ENCODE data around the gene ZNF396. TPM values are rescaled to one million over a fixed set of nuclear protein-coding genes. Genes with fewer than 3 reads are reported as not detected.

Gene ZNF396
- total RNA-seq, 1 donor from 2014 or later: 0.98 TPM

GRCh38 chr18:35348001-35348400, 29.1 kb downstream of the ZNF396 start:
- no peak for TF ChIP-seq CTCF (IDR thresholded peaks at IDR 0.05)
- no peak for TF ChIP-seq POLR2AphosphoS5 (IDR thresholded peaks at IDR 0.05; ENCODE audit: insufficient read depth in 1 of 2, low read depth in 1 of 2)
- TF ChIP-seq POLR2A (IDR thresholded peaks at IDR 0.05): no peak
- intact Hi-C loops (cut with DNase I): loop anchor here (5.0 kb wide), 1 partner anchor 61 kb away; no protein-coding TSS in a partner anchor
- no peak for DNase-seq (ENCODE audit: extremely low spot score in 2 of 2)
- Histone ChIP-seq H3K4me1 (peaks cover 19% of the 10 kb centered on the region), H3K36me3 (no peaks in the 10 kb centered on the region), H3K4me3 (no peak overlapping the region), H3K27ac (no peak overlapping the region), H3K9me3 (peaks cover 7% of the 10 kb centered on the region), H3K27me3 (no peaks in the 10 kb centered on the region)

- no peak for DNase-seq (ENCODE audit: extremely low spot score in 2 of 2)
- Histone ChIP-seq H3K9me3 (no peaks in the 10 kb centered on the region), H3K4me3 (peak overlapping the region in 1 of 2 donors; percentile 97), H3K4me1 (peaks cover 36% of the 10 kb centered on the region), H3K27me3 (no peaks in the 10 kb centered on the region), H3K27ac (peak overlapping the region; percentile 100), H3K36me3 (no peaks in the 10 kb centered on the region)
- intact Hi-C loops (cut with DNase I): loop anchor here (5.0 kb wide), 1 partner anchor 59 kb away; no protein-coding TSS in a partner anchor
- TF ChIP-seq POLR2A (IDR thresholded peaks at IDR 0.05) (no peak), CTCF (IDR thresholded peaks at IDR 0.05) (no peak), POLR2AphosphoS5 (IDR thresholded peaks at IDR 0.05; ENCODE audit: insufficient read depth in 1 of 2, low read depth in 1 of 2) (no peak)
Measured at GRCh38 chr18:35345950-35346349, 31.2 kb downstream of the ZNF396 start.

- Histone ChIP-seq H3K9me3 (no peaks in the 10 kb centered on the region), H3K27ac (peak overlapping the region; percentile 100), H3K4me1 (peaks cover 39% of the 10 kb centered on the region), H3K4me3 (peak overlapping the region; percentile 97 to 100), H3K36me3 (no peaks in the 10 kb centered on the region), H3K27me3 (no peaks in the 10 kb centered on the region)
- no peak for DNase-seq (ENCODE audit: extremely low spot score in 2 of 2)
- intact Hi-C loops (cut with DNase I): loop anchor here (5.0 kb wide), 1 partner anchor 58 kb away; no protein-coding TSS in a partner anchor
- no peak for TF ChIP-seq POLR2AphosphoS5 (IDR thresholded peaks at IDR 0.05; ENCODE audit: insufficient read depth in 1 of 2, low read depth in 1 of 2)
- TF ChIP-seq CTCF (IDR thresholded peaks at IDR 0.05): no peak
- TF ChIP-seq POLR2A (IDR thresholded peaks at IDR 0.05): no peak
Measured at GRCh38 chr18:35345460-35345921, 31.6 kb downstream of the ZNF396 start.

GRCh38 chr18:35344736-35345459, 32.2 kb downstream of the ZNF396 start:
- DNase-seq (ENCODE audit: extremely low spot score in 2 of 2): no peak
- intact Hi-C loops (cut with DNase I): loop anchor here (5.0 kb wide), 2 partner anchors 58 to 103 kb away; partner anchors contain the start of gene ZNF397
- TF ChIP-seq POLR2A (IDR thresholded peaks at IDR 0.05) (no peak), CTCF (IDR thresholded peaks at IDR 0.05) (no peak)
- peak overlapping the region; percentile 100 for H3K27ac ChIP-seq
- H3K36me3 ChIP-seq: peaks cover 0 to 6% of the 10 kb centered on the region in 2 donors
- no peaks in the 10 kb centered on the region for H3K9me3 ChIP-seq
- H3K4me3 ChIP-seq: peak overlapping the region; percentile 97 to 100
- peaks cover 39% of the 10 kb centered on the region for H3K4me1 ChIP-seq
- no peaks in the 10 kb centered on the region for H3K27me3 ChIP-seq
